ENCODE results near the gene PLOD1.

GRCh38 chr1:11931845-11932244 lies 2.7 kb upstream of the PLOD1 start:
- TF ChIP-seq CTCF (conservative IDR thresholded peaks at IDR 0.05; ENCODE audit: low read length) (no peak), EZH2phosphoT487 (IDR thresholded peaks at IDR 0.05; ENCODE audit: borderline replicate concordance) (no peak)
